ENCODE results near the gene SLC6A16. TPM values are rescaled to one million over a fixed set of nuclear protein-coding genes. Genes with fewer than 3 reads are reported as not detected.

The SLC6A16 gene
- total RNA-seq, 1 experiment from 2014 or later: 42.6 TPM

DNA sequence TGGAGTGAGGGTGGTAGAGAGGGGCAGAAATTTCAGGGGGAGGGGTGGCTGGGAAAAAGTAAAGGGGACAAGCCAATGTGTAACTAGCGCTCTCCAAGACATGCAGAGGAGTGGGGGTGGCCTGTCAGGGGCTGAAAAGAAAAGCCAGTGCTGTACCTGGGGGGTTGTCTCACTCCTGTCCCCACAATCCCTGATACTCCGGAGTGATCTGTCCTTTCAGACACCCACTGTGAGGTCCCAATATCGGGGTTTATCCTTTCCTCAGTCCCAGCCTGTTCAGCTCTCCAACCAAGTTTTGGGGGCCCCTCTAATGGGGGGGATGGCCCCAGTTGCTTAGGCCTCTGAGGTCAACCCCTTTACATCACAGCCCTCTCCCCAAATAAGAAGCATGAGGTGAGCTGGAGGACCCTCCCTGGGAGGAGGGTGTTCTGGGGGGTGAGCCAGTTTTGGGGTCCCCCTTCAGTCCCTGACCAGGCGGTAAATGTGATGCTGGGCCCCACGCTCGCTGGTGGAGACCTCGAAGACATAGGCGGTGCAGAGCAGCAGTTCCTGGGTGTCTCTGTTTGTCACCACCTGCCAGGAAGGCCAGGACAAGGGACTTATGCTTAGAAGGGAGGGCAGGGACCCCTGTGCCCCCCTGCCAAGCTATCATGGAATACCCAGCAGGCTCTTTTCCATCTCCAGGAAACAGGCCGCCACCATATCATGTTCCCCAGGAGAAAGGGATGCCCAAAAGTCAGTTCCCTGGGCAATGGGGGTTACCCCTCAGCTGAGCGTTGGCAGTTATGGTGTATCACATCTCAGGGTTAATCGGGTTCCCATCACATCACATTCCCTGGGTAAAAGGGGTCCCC, 16.1 kb upstream of the SLC6A16 start:
- Histone ChIP-seq H3K36me3 (ENCODE audit: insufficient read depth, low read length) (peaks cover 26% of the 10 kb centered on the region), H3K4me2 (ENCODE audit: low read depth, low read length, poor library complexity, severe bottlenecking) (peak overlapping the region; percentile 98), H3K4me3 (ENCODE audit: low read length) (peak overlapping the region; percentile 53), H3K9me3 (ENCODE audit: low read length) (no peaks in the 10 kb centered on the region), H3K27ac (ENCODE audit: low read length) (peak overlapping the region; percentile 96), H3K9me2 (replicated peaks; ENCODE audit: insufficient read depth, low read length) (no peaks in the 10 kb centered on the region), H3K9ac (ENCODE audit: low read length) (peak overlapping the region; percentile 83), H2AFZ (ENCODE audit: low read length) (no peak overlapping the region), H3K4me1 (ENCODE audit: low read length) (peaks cover 53% of the 10 kb centered on the region), H3K27me3 (ENCODE audit: low read length) (no peaks in the 10 kb centered on the region), H4K20me1 (ENCODE audit: insufficient read depth, low read depth, low read length) (no peaks in the 10 kb centered on the region; the same call in 1 of the 2 replicates), H3K79me2 (ENCODE audit: low read length) (peaks cover 15% of the 10 kb centered on the region)
- peak; percentile 71 for DNase-seq

DNA sequence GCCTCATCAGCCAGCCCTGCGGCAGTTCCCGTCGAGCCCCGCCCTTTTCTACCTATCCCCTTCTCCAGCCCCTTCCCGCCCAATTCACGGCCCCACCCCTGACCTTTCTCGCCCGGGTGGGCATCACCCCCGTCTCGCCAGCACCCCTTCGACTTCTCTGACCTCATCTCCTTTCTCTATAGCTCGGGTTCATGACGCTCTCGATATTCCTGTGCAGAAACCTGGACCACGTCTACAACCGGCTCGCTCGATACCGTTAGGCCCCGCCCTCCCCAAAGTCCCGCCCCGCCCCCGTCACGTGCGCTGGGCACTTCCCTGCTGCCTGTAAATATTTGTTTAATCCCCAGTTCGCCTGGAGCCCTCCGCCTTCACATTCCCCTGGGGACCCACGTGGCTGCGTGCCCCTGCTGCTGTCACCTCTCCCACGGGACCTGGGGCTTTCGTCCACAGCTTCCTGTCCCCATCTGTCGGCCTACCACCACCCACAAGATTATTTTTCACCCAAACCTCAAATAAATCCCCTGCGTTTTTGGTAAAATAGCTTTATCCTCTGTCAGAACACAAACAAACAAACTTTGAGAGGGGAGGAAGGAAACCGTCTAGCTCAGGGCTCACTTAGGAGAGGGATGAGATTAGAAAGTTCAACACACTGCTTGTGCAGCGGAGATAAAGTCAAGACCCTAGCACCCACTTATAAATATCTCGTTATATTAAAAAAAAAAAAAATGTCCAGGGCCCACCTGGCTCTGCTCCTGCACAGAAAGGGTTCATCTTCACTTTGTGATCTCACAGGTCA, 15.3 kb upstream of the SLC6A16 start:
- no peaks in the 10 kb centered on the region for H3K9me2 ChIP-seq (replicated peaks; ENCODE audit: insufficient read depth, low read length)
- no peak overlapping the region for H2AFZ ChIP-seq (ENCODE audit: low read length)
- no peaks in the 10 kb centered on the region; the same call in 1 of the 2 replicates for H4K20me1 ChIP-seq (ENCODE audit: insufficient read depth, low read depth, low read length)
- no peaks in the 10 kb centered on the region for H3K9me3 ChIP-seq (ENCODE audit: low read length)
- H3K27ac ChIP-seq (ENCODE audit: low read length): peak overlapping the region; percentile 96
- H3K9ac ChIP-seq (ENCODE audit: low read length): peak overlapping the region; percentile 83
- H3K79me2 ChIP-seq (ENCODE audit: low read length): peaks cover 23% of the 10 kb centered on the region
- peaks cover 34% of the 10 kb centered on the region for H3K36me3 ChIP-seq (ENCODE audit: insufficient read depth, low read length)
- H3K4me1 ChIP-seq (ENCODE audit: low read length): peaks cover 58% of the 10 kb centered on the region
- H3K4me2 ChIP-seq (ENCODE audit: low read depth, low read length, poor library complexity, severe bottlenecking): peak overlapping the region; percentile 98
- H3K27me3 ChIP-seq (ENCODE audit: low read length): no peaks in the 10 kb centered on the region
- DNase-seq: peak; percentile 99
- peak overlapping the region; percentile 64 for H3K4me3 ChIP-seq (ENCODE audit: low read length)

DNA sequence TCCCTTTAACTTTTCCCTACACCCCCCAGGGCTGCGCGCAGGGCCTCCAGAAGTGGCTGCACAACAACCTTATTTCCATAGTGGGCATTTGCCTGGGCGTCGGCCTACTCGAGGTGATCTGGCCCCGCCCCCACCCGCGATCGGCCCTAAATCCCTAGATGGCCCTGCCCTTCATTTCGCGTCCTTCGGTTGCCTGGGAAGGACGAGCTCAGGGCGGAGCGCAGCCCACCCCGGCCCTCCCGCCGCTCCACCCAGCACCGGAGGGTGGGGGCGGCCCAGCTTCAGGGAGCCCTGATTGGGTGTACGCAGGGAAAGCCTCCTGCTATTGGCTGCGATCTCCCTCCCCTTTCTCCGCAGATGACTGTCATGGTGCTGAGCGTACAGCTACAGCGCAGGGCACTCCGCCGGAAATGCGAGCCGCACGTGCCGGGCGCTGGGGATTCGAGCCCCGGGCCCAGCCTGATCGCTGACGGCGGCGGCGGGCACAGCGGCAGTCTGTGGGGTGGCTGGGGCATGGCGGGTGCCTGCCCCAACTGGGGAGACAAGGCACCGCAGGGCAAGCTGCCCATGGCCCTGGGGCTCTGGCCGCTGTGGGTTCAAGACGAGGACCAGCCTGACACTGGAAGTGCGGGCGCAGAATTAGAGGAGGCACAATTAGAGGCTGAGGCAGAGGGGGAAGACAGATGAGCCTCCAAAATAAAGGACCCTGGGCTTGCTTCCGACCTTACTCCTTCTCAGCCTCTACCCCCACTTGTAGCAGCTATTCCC, 14.5 kb upstream of the SLC6A16 start:
- H3K4me2 ChIP-seq (ENCODE audit: low read depth, low read length, poor library complexity, severe bottlenecking): peak overlapping the region; percentile 98

GRCh38 chr19:49338691-49339300, 13.8 kb upstream of the SLC6A16 start:
- peak; percentile 100 for DNase-seq
- Histone ChIP-seq H3K9ac (ENCODE audit: low read length) (peak overlapping the region; percentile 93), H3K36me3 (ENCODE audit: insufficient read depth, low read length) (peaks cover 34% of the 10 kb centered on the region), H3K9me3 (ENCODE audit: low read length) (no peaks in the 10 kb centered on the region), H3K9me2 (replicated peaks; ENCODE audit: insufficient read depth, low read length) (no peaks in the 10 kb centered on the region), H3K79me2 (ENCODE audit: low read length) (peaks cover 27% of the 10 kb centered on the region), H2AFZ (ENCODE audit: low read length) (no peak overlapping the region), H3K27ac (ENCODE audit: low read length) (peak overlapping the region; percentile 96), H3K4me1 (ENCODE audit: low read length) (peaks cover 72% of the 10 kb centered on the region), H3K27me3 (ENCODE audit: low read length) (no peaks in the 10 kb centered on the region), H3K4me2 (ENCODE audit: low read depth, low read length, poor library complexity, severe bottlenecking) (peak overlapping the region; percentile 98), H3K4me3 (ENCODE audit: low read length) (peak overlapping the region; percentile 79), H4K20me1 (ENCODE audit: insufficient read depth, low read depth, low read length) (no peaks in the 10 kb centered on the region; the same call in 1 of the 2 replicates)

More for the DNA sequence above, 14.5 kb upstream of the SLC6A16 start:
- no peaks in the 10 kb centered on the region for H3K9me2 ChIP-seq (replicated peaks; ENCODE audit: insufficient read depth, low read length)
- H3K27ac ChIP-seq (ENCODE audit: low read length): peak overlapping the region; percentile 96
- H2AFZ ChIP-seq (ENCODE audit: low read length): no peak overlapping the region
- peaks cover 34% of the 10 kb centered on the region for H3K36me3 ChIP-seq (ENCODE audit: insufficient read depth, low read length)
- no peaks in the 10 kb centered on the region for H3K27me3 ChIP-seq (ENCODE audit: low read length)
- H4K20me1 ChIP-seq (ENCODE audit: insufficient read depth, low read depth, low read length): no peaks in the 10 kb centered on the region; the same call in 1 of the 2 replicates
- H3K79me2 ChIP-seq (ENCODE audit: low read length): peaks cover 27% of the 10 kb centered on the region
- DNase-seq: peak; percentile 100
- peak overlapping the region; percentile 79 for H3K4me3 ChIP-seq (ENCODE audit: low read length)
- H3K9ac ChIP-seq (ENCODE audit: low read length): peak overlapping the region; percentile 93
- H3K4me1 ChIP-seq (ENCODE audit: low read length): peaks cover 65% of the 10 kb centered on the region
- no peaks in the 10 kb centered on the region for H3K9me3 ChIP-seq (ENCODE audit: low read length)

DNA sequence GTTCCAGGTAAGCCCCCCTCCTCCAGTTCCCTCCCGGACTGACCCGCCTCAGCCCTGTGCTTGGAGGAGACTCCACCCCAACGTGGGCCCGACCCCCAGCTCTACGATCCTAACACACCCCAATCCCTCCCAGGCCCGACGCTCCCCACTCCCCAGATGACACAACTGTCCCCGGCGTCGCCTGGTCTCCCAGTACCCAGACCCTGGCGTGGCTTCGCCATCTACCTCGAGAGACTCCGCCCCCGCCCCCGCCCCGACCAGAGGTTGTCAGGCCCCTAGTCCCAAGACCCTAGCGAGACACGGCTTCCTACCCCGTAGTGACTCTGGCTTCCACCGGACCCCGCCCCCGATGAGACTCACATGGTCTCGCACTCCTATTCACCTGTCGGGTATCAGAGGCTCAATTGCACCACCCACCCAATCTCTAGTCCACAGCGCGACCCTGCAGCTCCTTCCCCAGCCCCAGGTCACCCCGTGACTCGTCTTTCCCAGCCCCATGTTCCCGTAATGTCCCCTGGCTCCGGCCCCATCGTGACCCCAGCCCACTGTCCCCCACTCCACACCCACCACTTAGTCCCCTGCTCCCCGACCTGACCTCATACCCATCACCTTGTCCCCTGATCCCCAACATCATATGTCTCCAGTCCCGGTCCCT, 13.2 kb upstream of the SLC6A16 start:
- Histone ChIP-seq H3K4me3 (ENCODE audit: low read length) (peak overlapping the region; percentile 79), H3K79me2 (ENCODE audit: low read length) (peaks cover 27% of the 10 kb centered on the region), H2AFZ (ENCODE audit: low read length) (no peak overlapping the region), H3K9me2 (replicated peaks; ENCODE audit: insufficient read depth, low read length) (no peaks in the 10 kb centered on the region), H3K36me3 (ENCODE audit: insufficient read depth, low read length) (peaks cover 34% of the 10 kb centered on the region), H3K27ac (ENCODE audit: low read length) (peak overlapping the region; percentile 96), H3K4me1 (ENCODE audit: low read length) (peaks cover 79% of the 10 kb centered on the region), H3K4me2 (ENCODE audit: low read depth, low read length, poor library complexity, severe bottlenecking) (peak overlapping the region; percentile 98), H3K27me3 (ENCODE audit: low read length) (no peaks in the 10 kb centered on the region), H3K9me3 (ENCODE audit: low read length) (no peaks in the 10 kb centered on the region), H3K9ac (ENCODE audit: low read length) (peak overlapping the region; percentile 93), H4K20me1 (ENCODE audit: insufficient read depth, low read depth, low read length) (no peaks in the 10 kb centered on the region; the same call in 1 of the 2 replicates)
- peak; percentile 94 for DNase-seq

DNA sequence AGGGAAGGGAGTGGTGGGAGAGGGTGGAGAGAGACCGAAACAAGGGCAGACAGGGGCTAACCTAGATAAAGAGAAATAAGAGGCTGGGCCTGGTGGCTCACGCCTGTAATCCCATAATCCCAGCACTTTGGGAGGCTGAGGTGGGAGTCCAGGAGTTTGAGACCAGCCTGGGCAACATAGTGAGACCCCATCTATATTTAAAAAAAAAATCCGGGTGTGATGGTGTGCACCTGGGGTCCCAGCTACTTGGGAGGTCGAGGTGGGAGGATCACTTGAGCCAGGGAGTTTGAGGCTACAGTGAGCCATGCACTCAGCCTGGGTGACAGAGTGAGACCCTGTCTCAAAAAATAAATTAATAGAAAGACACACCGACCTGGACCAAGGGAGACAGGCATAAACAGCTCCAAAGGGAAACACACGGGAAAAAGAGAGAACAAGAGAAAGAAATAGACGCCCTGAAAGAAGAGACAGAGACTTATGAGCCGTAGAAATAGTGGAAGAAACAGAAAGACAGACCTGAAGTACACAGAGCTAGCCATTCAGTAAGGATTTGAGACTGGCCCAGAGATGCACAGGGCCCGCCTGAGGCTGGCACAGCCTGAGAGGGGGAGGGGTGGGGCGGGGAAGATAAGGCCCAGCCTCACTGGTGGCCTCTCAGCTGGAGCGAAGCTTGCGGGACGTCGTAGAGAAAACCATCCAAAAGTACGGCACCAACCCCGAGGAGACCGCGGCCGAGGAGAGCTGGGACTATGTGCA, 12.5 kb upstream of the SLC6A16 start:
- H3K27me3 ChIP-seq (ENCODE audit: low read length): no peaks in the 10 kb centered on the region
- peaks cover 27% of the 10 kb centered on the region for H3K79me2 ChIP-seq (ENCODE audit: low read length)
- no peaks in the 10 kb centered on the region for H3K9me3 ChIP-seq (ENCODE audit: low read length)
- H3K27ac ChIP-seq (ENCODE audit: low read length): peak overlapping the region; percentile 96
- peak overlapping the region; percentile 79 for H3K4me3 ChIP-seq (ENCODE audit: low read length)
- H3K9ac ChIP-seq (ENCODE audit: low read length): peak overlapping the region; percentile 93
- H2AFZ ChIP-seq (ENCODE audit: low read length): no peak overlapping the region
- H3K4me2 ChIP-seq (ENCODE audit: low read depth, low read length, poor library complexity, severe bottlenecking): peak overlapping the region; percentile 98
- H3K36me3 ChIP-seq (ENCODE audit: insufficient read depth, low read length): peaks cover 36% of the 10 kb centered on the region
- no peaks in the 10 kb centered on the region; the same call in 1 of the 2 replicates for H4K20me1 ChIP-seq (ENCODE audit: insufficient read depth, low read depth, low read length)
- peaks cover 86% of the 10 kb centered on the region for H3K4me1 ChIP-seq (ENCODE audit: low read length)
- DNase-seq: peak; percentile 94
- H3K9me2 ChIP-seq (replicated peaks; ENCODE audit: insufficient read depth, low read length): no peaks in the 10 kb centered on the region
